Amniotic epithelial cell (primary cell): ENCODE measurements around the gene FAF2.
"Not testable (repeated sequence)": the region's sequence is repeated elsewhere in the genome, so short reads cannot be mapped to it uniquely, and the experiment has no call there.

Source experiments
- DNase-seq: peaks from one replicate; pipeline ENCODE4 v3.0.0-alpha.2; 2010; ENCODE audit warnings: low read depth

The FAF2 gene

GRCh38 chr5:176543428-176544182 is 95.4 kb downstream of the FAF2 start:
- no peak for DNase-seq

- no peak for DNase-seq
These were observed 97.2 kb downstream of the FAF2 start for GRCh38 chr5:176545388-176545736.

- DNase-seq = no peak
These were observed 97.7 kb downstream of the FAF2 start for GRCh38 chr5:176545737-176546509.

- no peak for DNase-seq
These were observed 99.6 kb downstream of the FAF2 start for GRCh38 chr5:176547802-176548201.

- no peak for DNase-seq
These were observed 100.8 kb downstream of the FAF2 start, which contains the start of gene CDHR2 for GRCh38 chr5:176548967-176549444. Gene CDHR2 (plus strand): TSS chr5:176549342. CDS start chr5:176565353, 16,011 bp downstream.

GRCh38 chr5:176549871-176550270 is 101.7 kb downstream of the FAF2 start:
- no peak for DNase-seq

- no peak for DNase-seq
These were observed 102.2 kb downstream of the FAF2 start for GRCh38 chr5:176550275-176550831.

- not testable (repeated sequence) for DNase-seq
These were observed 102.8 kb downstream of the FAF2 start for GRCh38 chr5:176550937-176551336.

- no peak for DNase-seq
These were observed 104.2 kb downstream of the FAF2 start for GRCh38 chr5:176552332-176552869.

- no peak for DNase-seq
These were observed 105.3 kb downstream of the FAF2 start for GRCh38 chr5:176553260-176554085.

- DNase-seq = no peak
These were observed 109.7 kb downstream of the FAF2 start for GRCh38 chr5:176557846-176558245.
